Esophagus squamous epithelium (tissue), 5 donors: ENCODE measurements around the gene PNMA5. TPM values are rescaled to one million over a fixed set of nuclear protein-coding genes. Genes with fewer than 3 reads are reported as not detected.
"Not testable (repeated sequence)": the region's sequence is repeated elsewhere in the genome, so short reads cannot be mapped to it uniquely, and the experiment has no call there.

Experiments
- DNase-seq: peaks from one replicate; lab custom pipeline; 2025; lab: John Stamatoyannopoulos, UW
- H3K27ac ChIP-seq, 4 donors: fragments of 200-600 bp; sonication (generic); one replicate each; pipeline ENCODE4 v1.5.1; 2016 to 2019; ENCODE audit warnings: mild to moderate bottlenecking in 1 of 4
- H3K27me3 ChIP-seq, 4 donors: fragments of 200-600 bp; sonication (generic); 1 replicate in 3 of 4; 2 replicates in 1 of 4; pipeline versions ENCODE4 v1.5.1 to v1.6.0; 2017 to 2021; ENCODE audit warnings: antibody characterized with exemption in 1 of 4
- H3K36me3 ChIP-seq, 3 donors: fragments of 200-600 bp; sonication (generic); one replicate each; pipeline ENCODE4 v1.5.1; 2016 to 2019
- H3K4me1 ChIP-seq, 3 donors: fragments of 200-600 bp; sonication (generic); one replicate each; pipeline ENCODE4 v1.5.1; 2017 to 2019
- H3K4me3 ChIP-seq, 4 donors: fragments of 200-600 bp; sonication (generic); 1 replicate in 3 of 4; 2 replicates in 1 of 4; pipeline ENCODE4 v1.5.1; 2016 to 2019; ENCODE audit warnings: mild to moderate bottlenecking in 2 of 4, moderate library complexity in 1 of 4
- H3K9me3 ChIP-seq, 3 donors: fragments of 200-600 bp; sonication (generic); one replicate each; pipeline ENCODE4 v1.5.1; 2016 to 2019
- CTCF ChIP-seq, 6 experiments: fragments of 450-650 bp in 4 of 6; fragments of 200-600 bp in 2 of 6; sonication (generic) in 2 of 6; IDR thresholded peaks; one replicate each; pipeline ENCODE4 v1.5.1; 2016 to 2019; ENCODE audit warnings: antibody characterized with exemption in 6 of 6, mild to moderate bottlenecking in 4 of 6, moderate library complexity in 4 of 6
- POLR2A ChIP-seq, 4 donors: fragments of 450-650 bp; IDR thresholded peaks; one replicate each; pipeline ENCODE4 v1.6.1; 2017; ENCODE audit warnings: antibody characterized with exemption in 4 of 4, mild to moderate bottlenecking in 4 of 4, moderate library complexity in 3 of 4
- WGBS, 2 donors: methylation state at CpG; one replicate each; pipeline ENCODE4 v1.1.5; 2018; 5-methylcytosine and 5-hydroxymethylcytosine counted together
- intact Hi-C: fragments of 100-400 bp; cut with DNase I; formaldehyde crosslinking; loops from one replicate; pipeline ENCODE4 v1.15.0; 2022
- total RNA-seq, 4 donors: library from RNA; depleted of rRNA; stranded (reverse); fragments of >200 nt; gene quantifications; one replicate each; pipeline ENCODE4 v1.1.0, GENCODE V29; 2016
- donor health status: DM: yes; HTN: yes; CAD: no.

The PNMA5 gene
- total RNA-seq: not detected

GRCh38 chrX:152993933-152994332 is at the start of gene PNMA5:
PNMA5 (minus strand) TSS chrX:152994116; CDS start chrX:152991598, 2,518 bp downstream.
- H3K27ac ChIP-seq: no peak within 1 kb of the TSS
- WGBS, 2 donors: 85% methylated on average over 8 of the region's 31 CpGs; no CpG with 5 or more reads in 1 of the 2 donors
- no peak for TF ChIP-seq POLR2A (IDR thresholded peaks at IDR 0.05)
- no peak for TF ChIP-seq CTCF (IDR thresholded peaks at IDR 0.05)
- DNase-seq: no peak
- no peaks in the 10 kb centered on the region for H3K4me1 ChIP-seq
- no peaks in the 10 kb centered on the region for H3K9me3 ChIP-seq
- H3K36me3 ChIP-seq: no peaks in the 10 kb centered on the region
- no peak within 1 kb of the TSS for H3K4me3 ChIP-seq
- H3K27me3 ChIP-seq: no peaks in the 10 kb centered on the region
- intact Hi-C loops: no loop called here

GRCh38 chrX:153032397-153033118 is 38.6 kb upstream of the PNMA5 start:
- no peak for DNase-seq
- H3K4me3 ChIP-seq: peak overlapping the region; percentile 20 to 64 (median 37)
- intact Hi-C loops: loop anchor here (10.0 kb wide), 1 partner anchor 472 kb away; no protein-coding TSS in a partner anchor
- TF ChIP-seq POLR2A (IDR thresholded peaks at IDR 0.05) (no peak), CTCF (IDR thresholded peaks at IDR 0.05) (peak; percentile 51 to 88 (median 80))
- H3K4me1 ChIP-seq: peaks cover 0 to 8% (median 0%) of the 10 kb centered on the region in 3 donors
- no peaks in the 10 kb centered on the region for H3K9me3 ChIP-seq
- peak overlapping the region in 2 of 4 donors; percentile 7 to 25 for H3K27ac ChIP-seq
- H3K36me3 ChIP-seq: no peaks in the 10 kb centered on the region
- no peaks in the 10 kb centered on the region for H3K27me3 ChIP-seq
- WGBS, 2 donors: 8 to 55% methylated on average over 10 to 24 of the region's 64 CpGs

GRCh38 chrX:153030801-153031200 is 36.9 kb upstream of the PNMA5 start:
- DNase-seq: no peak
- TF ChIP-seq POLR2A (IDR thresholded peaks at IDR 0.05) (no peak), CTCF (IDR thresholded peaks at IDR 0.05) (no peak)
- H3K4me1 ChIP-seq: peaks cover 0 to 8% (median 0%) of the 10 kb centered on the region in 3 donors
- no peaks in the 10 kb centered on the region for H3K27me3 ChIP-seq
- no peaks in the 10 kb centered on the region for H3K36me3 ChIP-seq
- no peak overlapping the region for H3K27ac ChIP-seq
- H3K9me3 ChIP-seq: no peaks in the 10 kb centered on the region
- no peak overlapping the region for H3K4me3 ChIP-seq
- no CpG with 5 or more reads among the region's 12 CpGs for WGBS, 2 donors
- intact Hi-C loops: loop anchor here (10.0 kb wide), 1 partner anchor 474 kb away; no protein-coding TSS in a partner anchor

GRCh38 chrX:153029875-153030274 is 36.0 kb upstream of the PNMA5 start:
- peaks cover 0 to 8% (median 0%) of the 10 kb centered on the region in 3 donors for H3K4me1 ChIP-seq
- WGBS, 2 donors: no CpG with 5 or more reads among the region's 11 CpGs
- no peak for DNase-seq
- intact Hi-C loops: loop anchor here (10.0 kb wide), 1 partner anchor 475 kb away; no protein-coding TSS in a partner anchor
- H3K4me3 ChIP-seq: no peak overlapping the region
- no peaks in the 10 kb centered on the region for H3K9me3 ChIP-seq
- H3K36me3 ChIP-seq: no peaks in the 10 kb centered on the region
- no peak overlapping the region for H3K27ac ChIP-seq
- H3K27me3 ChIP-seq: no peaks in the 10 kb centered on the region
- no peak for TF ChIP-seq POLR2A (IDR thresholded peaks at IDR 0.05)
- TF ChIP-seq CTCF (IDR thresholded peaks at IDR 0.05): no peak

- no peak for DNase-seq
- Histone ChIP-seq H3K27me3 (no peaks in the 10 kb centered on the region), H3K27ac (no peak overlapping the region), H3K4me1 (peaks cover 0 to 8% (median 0%) of the 10 kb centered on the region in 3 donors), H3K36me3 (no peaks in the 10 kb centered on the region), H3K4me3 (no peak overlapping the region), H3K9me3 (no peaks in the 10 kb centered on the region)
- intact Hi-C loops: no loop called here
- TF ChIP-seq POLR2A (IDR thresholded peaks at IDR 0.05) (no peak), CTCF (IDR thresholded peaks at IDR 0.05) (no peak)
- WGBS, 2 donors: 41 to 66% methylated on average over 2 of the region's 2 CpGs
These were observed 35.2 kb upstream of the PNMA5 start for GRCh38 chrX:153029162-153029561.

- 100% methylated on average over 1 of the region's 11 CpGs; no CpG with 5 or more reads in 1 of the 2 donors for WGBS, 2 donors
- DNase-seq, H3K27me3 ChIP-seq, intact Hi-C loops, H3K9me3 ChIP-seq, H3K27ac ChIP-seq, H3K4me3 ChIP-seq, H3K36me3 ChIP-seq, H3K4me1 ChIP-seq: not testable (repeated sequence)
These were observed 34.6 kb upstream of the PNMA5 start for GRCh38 chrX:153028487-153028886.

GRCh38 chrX:153026501-153026900 is 32.6 kb upstream of the PNMA5 start:
- WGBS, 2 donors: 43 to 50% methylated on average over 2 of the region's 2 CpGs
- H3K36me3 ChIP-seq, H3K4me3 ChIP-seq, H3K27ac ChIP-seq, intact Hi-C loops, H3K9me3 ChIP-seq, H3K27me3 ChIP-seq, H3K4me1 ChIP-seq, DNase-seq: not testable (repeated sequence)
